Omental fat pad (tissue), 4 donors: ENCODE results near the gene PIP5K1B. TPM values are rescaled to one million over a fixed set of nuclear protein-coding genes. Genes with fewer than 3 reads are reported as not detected.

Experiments used
- ATAC-seq: fragments of 150-250 bp; one replicate; pipeline ENCODE4 v1.9.1; 2016; ENCODE audit warnings: mild to moderate bottlenecking, moderate library complexity; ENCODE audit not compliant: low FRiP score
- DNase-seq: peaks from one replicate; pipeline ENCODE4 v3.0.0-alpha.2; 2019; ENCODE audit warnings: low spot score
- total RNA-seq, 4 donors: library from RNA; depleted of rRNA; stranded (reverse); fragments of >200 nt; gene quantifications; one replicate each; pipeline ENCODE4 v1.1.0, GENCODE V29; 2016
- TF ChIP-seq, protein P1 (sequence below), 3 donors: fragments of 450-650 bp; IDR thresholded peaks; one replicate each; pipeline ENCODE4 v1.5.1; 2016 to 2017; ENCODE audit warnings: antibody characterized with exemption in 3 of 3, mild to moderate bottlenecking in 3 of 3, moderate library complexity in 2 of 3

Gene PIP5K1B, protein sequence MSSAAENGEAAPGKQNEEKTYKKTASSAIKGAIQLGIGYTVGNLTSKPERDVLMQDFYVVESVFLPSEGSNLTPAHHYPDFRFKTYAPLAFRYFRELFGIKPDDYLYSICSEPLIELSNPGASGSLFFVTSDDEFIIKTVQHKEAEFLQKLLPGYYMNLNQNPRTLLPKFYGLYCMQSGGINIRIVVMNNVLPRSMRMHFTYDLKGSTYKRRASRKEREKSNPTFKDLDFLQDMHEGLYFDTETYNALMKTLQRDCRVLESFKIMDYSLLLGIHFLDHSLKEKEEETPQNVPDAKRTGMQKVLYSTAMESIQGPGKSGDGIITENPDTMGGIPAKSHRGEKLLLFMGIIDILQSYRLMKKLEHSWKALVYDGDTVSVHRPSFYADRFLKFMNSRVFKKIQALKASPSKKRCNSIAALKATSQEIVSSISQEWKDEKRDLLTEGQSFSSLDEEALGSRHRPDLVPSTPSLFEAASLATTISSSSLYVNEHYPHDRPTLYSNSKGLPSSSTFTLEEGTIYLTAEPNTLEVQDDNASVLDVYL
- total RNA-seq: 10 to 100 TPM in 1 of 4 donors, 1 to 10 TPM in 3; 1.9 to 14.3 (median 3.2) TPM

DNA sequence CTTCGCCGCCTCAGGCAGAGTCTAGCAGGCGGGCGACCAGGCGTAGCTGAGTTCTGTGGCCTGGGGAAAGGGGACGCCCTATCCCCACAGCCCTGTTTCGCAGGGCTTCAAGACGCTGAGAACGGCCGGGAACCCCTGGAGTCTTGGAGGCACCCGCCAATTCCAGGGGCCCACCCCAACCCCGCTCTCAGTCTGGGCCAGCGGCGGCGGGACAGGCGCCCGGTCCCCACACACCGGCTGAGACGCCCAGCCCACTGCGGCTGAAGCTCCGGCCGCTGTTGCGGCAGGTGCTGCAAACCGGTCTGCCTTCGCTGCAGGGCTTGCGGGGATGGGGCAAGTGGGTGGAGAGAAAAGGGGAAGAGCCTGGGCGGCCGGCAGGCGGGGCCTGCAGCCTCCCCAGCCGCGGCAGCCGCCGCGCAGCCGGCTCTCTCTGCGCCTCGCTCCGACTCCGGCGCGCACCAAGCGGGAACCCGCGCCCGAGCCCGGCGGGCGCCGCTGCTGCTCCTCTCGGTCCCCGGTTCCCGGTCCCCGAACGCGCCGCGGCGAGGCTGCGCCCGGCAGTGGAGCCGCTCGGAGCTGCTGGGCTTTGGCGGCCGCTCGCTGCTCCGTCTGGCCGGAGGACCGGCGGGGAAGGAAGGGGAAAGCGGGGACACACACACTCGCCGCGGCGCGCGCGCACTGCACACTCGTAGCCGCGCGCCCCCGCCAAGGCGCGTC lies at the start of gene PIP5K1B:
TSS of gene PIP5K1B (plus strand) at position 427 of the 717 bp plus-strand sequence. CDS start 117,375 bp downstream, outside the sequence.
- peak; percentile 94 for ATAC-seq
- DNase-seq: no peak
- TF ChIP-seq, protein P1, sequence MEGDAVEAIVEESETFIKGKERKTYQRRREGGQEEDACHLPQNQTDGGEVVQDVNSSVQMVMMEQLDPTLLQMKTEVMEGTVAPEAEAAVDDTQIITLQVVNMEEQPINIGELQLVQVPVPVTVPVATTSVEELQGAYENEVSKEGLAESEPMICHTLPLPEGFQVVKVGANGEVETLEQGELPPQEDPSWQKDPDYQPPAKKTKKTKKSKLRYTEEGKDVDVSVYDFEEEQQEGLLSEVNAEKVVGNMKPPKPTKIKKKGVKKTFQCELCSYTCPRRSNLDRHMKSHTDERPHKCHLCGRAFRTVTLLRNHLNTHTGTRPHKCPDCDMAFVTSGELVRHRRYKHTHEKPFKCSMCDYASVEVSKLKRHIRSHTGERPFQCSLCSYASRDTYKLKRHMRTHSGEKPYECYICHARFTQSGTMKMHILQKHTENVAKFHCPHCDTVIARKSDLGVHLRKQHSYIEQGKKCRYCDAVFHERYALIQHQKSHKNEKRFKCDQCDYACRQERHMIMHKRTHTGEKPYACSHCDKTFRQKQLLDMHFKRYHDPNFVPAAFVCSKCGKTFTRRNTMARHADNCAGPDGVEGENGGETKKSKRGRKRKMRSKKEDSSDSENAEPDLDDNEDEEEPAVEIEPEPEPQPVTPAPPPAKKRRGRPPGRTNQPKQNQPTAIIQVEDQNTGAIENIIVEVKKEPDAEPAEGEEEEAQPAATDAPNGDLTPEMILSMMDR (IDR thresholded peaks at IDR 0.05): peak in 1 of 3 donors; percentile 5

DNA sequence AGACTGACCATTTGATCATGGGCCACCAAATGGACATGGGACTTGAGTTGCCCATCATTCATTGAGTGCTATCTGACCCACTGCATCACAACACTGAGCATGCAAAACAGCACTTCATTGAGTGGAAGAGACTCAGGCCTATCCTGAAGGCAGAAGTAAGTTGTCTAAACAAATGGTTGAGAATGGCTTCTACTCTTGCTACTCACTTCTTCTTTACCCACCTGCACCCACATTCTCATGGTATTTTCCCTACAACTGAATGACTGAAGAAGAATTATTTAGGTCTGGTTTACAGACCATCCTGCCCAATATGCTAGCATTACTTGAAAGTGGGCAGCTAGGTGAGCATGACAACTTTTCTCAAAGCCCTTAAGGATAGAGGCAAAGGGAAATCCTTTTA lies 41.0 kb upstream of the PIP5K1B start:
- TF ChIP-seq, protein P1 (IDR thresholded peaks at IDR 0.05): no peak
- ATAC-seq (no peak), DNase-seq (no peak)

GRCh38 chr9:68668127-68668526 lies 36.9 kb upstream of the PIP5K1B start:
- DNase-seq (no peak), ATAC-seq (no peak)
- TF ChIP-seq, protein P1 (IDR thresholded peaks at IDR 0.05): no peak

DNA sequence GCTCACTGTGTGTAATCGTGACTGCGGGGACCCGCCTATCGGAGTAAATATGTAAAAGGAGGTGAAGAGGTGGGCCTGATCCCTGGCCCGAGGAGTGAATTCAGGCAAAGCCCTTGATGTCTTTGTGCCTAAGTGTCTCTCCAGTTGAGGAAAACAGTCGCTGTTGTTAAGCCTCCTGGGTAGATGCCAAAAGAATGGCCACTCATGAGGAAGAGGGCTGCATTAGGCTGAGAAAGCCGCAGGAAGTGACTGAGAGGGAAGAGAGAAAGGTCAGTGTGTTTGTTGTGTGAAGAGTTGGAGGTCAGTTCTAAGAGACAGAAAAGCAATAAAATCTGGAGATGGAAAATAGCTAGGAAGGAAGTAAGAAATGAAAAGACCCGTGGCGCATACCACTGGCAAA lies 35.8 kb upstream of the PIP5K1B start:
- ATAC-seq (no peak), DNase-seq (no peak)
- TF ChIP-seq, protein P1 (IDR thresholded peaks at IDR 0.05): no peak

DNA sequence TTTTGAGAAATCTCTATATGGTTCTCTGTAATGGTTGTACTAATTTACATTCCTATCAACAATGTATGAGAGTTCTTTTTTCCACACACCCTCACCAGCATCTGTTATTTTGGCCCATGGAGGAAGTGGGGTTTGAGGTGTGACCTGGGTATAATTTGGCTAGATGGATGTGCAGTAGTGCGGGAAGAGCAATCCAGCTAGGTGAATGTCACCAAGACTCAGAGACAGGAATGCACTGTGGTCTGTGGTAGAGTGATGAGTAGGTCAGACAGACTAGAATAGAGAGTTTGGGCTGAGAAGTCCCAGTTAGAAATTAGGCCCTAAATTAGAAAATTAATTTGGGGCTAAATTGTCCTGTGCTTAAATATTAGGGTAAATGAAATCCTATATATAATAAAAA lies 32.8 kb upstream of the PIP5K1B start:
- TF ChIP-seq, protein P1 (IDR thresholded peaks at IDR 0.05): no peak
- ATAC-seq (no peak), DNase-seq (no peak)

DNA sequence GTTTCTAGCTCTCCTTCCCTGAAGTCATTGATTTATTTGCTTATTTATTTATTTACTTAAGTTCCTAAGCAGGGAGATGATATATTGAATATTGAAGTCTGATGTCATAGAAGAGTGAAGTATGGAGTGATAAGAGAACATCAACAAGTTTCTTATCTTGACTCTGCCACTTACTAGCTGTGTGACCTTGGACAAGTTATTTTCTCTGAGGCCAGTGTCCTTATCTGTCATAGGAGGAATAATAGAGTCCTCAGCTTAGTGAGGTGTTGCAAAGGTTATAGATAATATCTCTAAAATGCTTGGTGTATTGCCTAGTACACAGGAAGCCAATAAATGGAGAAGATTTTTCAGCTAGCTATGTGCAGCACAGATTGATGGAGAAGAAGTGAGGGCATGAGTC lies 32.4 kb upstream of the PIP5K1B start:
- no peak for DNase-seq
- no peak for ATAC-seq
- TF ChIP-seq, protein P1 (IDR thresholded peaks at IDR 0.05): no peak
